HG03469 (cell line): Measurements from ENCODE around the gene GYG2.
"Not testable (repeated sequence)": the region's sequence is repeated elsewhere in the genome, so short reads cannot be mapped to it uniquely, and the experiment has no call there.

Experiments
- ATAC-seq: cut with Tn5 transposase; IDR thresholded peaks from one replicate; pipeline ENCODE4 v1.9.1; 2021; ENCODE audit warnings: mild to moderate bottlenecking, moderate library complexity, moderate number of reproducible peaks; ENCODE audit not compliant: unreplicated experiment

Gene GYG2

DNA sequence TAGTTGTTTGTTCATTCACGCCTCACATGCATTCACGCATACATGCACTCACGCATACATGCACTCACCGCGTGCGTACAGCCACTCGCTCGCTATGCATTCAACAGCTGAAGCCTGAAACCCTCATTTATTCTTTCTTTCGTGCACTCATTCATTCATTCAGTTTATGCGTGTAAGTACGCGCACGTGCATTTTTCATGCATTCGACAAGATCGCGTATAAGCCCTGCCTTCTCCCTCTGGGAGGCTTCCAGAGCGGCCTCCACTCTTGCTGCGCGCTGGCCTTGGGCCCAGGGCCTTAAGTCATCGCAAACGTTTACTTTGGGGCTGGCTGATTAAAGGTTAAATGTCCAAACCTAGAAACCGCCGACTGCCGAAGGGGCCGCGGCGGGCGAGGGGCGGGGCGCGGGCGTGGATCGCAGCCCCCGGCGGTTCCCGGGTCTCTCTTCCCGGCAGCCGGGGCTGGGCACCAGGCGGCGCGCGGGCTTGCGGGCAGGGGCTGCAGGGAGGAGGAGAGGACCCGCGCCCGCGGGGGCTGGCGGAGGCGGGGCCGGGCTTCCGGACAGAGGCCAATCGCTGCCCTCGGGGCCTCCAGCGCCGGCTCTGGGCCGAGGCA is at the start of gene GYG2:
GYG2 (plus strand) TSS at position 587 of the 615 bp plus-strand sequence. CDS start 1,259 bp downstream, outside the sequence.
- no peak for ATAC-seq

- not testable (repeated sequence) for ATAC-seq
Measured at GRCh38 chrX:2780472-2781225, 48.1 kb upstream of the GYG2 start.

DNA sequence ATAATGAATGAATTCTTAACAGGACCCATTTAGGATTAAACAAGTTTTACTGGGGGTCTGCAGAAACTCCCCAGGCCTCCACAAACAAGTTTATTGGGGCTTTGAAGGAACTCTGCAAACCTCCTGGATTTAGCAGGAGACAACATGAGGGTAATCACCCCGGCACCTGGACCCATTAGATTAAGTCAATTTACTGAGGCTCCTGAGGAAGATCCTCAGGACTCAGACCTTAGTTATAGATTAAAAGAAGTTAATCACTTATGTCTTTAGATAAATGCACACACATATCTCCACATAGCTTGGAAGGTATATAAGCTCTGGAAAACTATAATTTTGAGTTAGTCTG is 47.5 kb upstream of the GYG2 start:
- no peak for ATAC-seq

- no peak for ATAC-seq
Measured at GRCh38 chrX:2781698-2782097, 47.0 kb upstream of the GYG2 start.

GRCh38 chrX:2782171-2782570 is 46.6 kb upstream of the GYG2 start:
- no peak for ATAC-seq

GRCh38 chrX:2782778-2783177 is 46.0 kb upstream of the GYG2 start:
- no peak for ATAC-seq

GRCh38 chrX:2784026-2784425 is 44.7 kb upstream of the GYG2 start:
- no peak for ATAC-seq

- no peak for ATAC-seq
Measured at GRCh38 chrX:2785538-2785937, 43.2 kb upstream of the GYG2 start.

DNA sequence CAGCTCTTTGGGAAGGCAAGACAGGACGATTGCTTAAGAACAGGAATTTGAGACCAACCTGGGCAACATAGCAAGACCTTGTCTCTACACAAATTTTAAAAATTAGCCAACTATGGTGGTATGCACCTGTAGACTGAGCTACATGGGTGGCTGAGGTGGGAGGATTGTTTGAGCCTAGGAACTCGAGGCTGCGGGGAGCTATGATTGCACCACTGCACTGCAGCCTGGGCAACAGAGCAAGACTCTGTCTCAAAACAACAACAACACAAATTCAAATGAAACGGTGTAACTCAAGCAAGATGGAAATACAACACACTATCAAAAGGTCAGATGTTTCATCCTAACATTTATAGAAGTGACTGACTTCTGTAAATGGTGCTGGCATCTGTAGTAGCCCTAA is 39.8 kb upstream of the GYG2 start:
- ATAC-seq, result no peak

DNA sequence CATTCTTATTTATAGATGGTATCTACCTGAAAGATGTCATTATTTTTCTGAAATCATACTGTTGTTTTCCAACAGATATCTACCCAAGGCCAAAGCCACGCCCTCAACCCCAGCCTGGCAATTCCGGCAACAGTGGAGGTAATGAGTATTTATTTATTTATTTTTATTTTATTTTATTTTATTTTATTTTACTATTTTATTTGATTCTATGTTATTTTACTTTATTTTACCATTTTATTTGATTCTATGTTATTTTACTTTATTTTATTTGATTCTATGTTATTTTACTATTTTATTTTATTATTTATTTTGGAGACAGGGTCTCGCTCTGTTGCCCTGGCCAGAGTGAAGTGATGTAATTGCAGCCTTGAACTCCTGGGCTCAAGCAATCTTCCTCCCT is 39.2 kb upstream of the GYG2 start:
- no peak for ATAC-seq

DNA sequence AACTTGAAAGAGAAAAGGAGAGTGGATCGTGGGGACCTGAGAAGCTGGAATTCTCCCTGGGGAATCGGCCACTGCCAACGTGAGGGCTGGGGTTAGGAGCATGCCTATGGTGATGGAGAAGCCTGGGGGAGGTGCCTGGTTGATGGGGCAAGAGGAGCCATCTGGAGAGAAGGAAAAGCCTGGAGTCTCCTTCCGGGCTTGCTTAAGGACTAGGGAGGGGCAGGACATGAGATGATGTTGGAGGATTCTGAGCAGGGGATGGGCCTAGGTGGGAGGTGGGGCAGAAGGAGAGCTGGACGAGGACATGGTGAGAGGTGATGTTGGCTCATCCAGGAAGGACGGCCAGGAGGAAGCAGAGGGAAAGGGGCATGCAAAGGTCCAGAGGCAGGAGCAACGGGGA is 35.0 kb upstream of the GYG2 start:
- no peak for ATAC-seq

DNA sequence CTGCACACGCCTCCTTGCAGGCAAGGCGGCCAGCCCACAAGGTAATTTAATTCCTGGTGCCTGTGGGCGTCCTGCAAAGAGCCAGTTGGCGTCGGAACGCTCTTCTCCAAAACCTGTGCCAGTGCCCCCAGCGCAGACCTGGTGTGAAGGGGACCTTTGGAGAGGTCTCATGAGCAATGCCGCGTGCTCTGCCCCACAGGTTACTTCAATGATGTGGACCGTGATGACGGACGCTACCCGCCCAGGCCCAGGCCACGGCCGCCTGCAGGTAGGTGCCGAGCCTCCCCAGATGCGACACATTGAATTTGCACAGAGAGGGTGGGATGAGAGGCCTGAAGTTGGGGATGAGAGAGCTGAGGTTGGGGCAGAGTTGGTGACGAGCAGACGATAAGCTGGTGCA is 34.4 kb upstream of the GYG2 start:
- no peak for ATAC-seq

- ATAC-seq, result not testable (repeated sequence)
Measured at GRCh38 chrX:2796808-2797207, 31.9 kb upstream of the GYG2 start.

- no peak for ATAC-seq
Measured at GRCh38 chrX:2799369-2799768, 29.4 kb upstream of the GYG2 start.

GRCh38 chrX:2799980-2800379 is 28.8 kb upstream of the GYG2 start:
- not testable (repeated sequence) for ATAC-seq

DNA sequence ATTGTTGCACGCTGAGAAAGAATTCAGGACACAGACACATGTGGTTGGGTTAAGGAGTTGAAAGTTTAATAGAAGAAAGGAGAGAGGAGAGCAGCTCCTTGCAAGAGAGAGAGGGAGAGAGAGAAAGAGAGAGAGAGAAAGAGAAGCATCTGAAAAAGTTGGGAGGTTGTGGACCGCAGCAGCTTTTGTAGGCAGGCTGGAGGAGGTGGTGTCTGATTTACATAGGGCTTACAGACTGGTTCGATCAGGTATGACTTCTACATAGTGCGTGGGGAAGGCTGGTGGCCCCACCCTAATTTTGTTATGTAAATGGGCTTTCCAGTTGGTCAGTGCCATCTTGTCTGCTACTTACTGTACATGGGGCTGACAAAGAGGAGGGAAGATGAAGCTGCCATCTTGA is 27.5 kb upstream of the GYG2 start:
- ATAC-seq, result no peak

DNA sequence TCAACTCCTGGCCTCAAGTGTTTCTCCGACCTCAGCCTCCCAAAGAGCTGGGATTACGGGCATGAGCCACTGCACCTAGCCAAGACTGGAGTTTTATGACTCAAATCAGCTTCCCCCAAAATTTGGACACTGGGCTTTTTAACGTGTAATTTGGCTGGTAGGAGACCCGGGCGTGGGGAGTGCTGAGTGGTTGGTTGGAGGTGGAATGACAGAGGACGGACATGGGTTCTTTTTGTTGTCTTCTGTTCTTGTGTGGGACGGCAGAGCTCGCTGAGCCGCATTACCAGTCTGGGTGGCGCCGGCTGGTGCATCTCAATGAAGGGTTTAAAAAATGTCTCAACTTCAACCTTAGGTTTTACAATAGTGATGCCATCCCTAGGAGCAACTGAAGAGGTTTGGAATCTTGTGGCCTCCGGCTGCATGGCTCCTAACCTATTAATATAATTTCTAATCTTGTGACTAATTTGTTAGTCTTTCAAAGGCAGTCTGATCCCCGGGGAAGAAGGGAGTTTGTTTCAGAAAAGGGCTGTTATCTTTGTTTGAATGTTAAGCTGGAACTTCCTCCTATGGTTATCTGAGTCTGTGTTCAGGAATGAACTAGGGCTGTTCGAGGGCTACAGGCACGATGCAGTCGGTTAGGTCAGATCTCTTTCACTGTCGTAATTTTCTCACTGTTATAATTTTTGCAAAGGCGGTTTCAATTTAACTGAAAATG is 26.2 kb upstream of the GYG2 start:
- ATAC-seq, result not testable (repeated sequence)

DNA sequence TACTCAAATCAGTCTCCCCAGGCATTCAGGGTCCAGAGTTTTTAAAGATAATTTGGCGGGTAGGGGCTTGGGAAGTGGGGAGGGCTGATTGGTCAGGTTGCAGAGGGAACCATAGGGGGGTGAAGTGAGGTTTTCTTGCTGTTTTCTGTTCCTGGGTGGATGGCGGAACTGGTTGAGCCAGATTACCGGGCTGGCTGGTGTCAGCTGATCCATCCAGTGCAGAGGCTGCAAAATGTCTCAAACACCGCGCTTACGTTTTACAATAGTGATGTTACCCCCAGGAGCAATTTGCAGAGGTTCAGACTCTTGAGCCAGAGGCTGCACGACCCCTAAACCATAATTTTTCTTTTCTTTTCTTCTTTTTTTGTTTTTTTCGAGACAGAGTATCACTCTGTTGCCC is 25.2 kb upstream of the GYG2 start:
- ATAC-seq, result not testable (repeated sequence)

DNA sequence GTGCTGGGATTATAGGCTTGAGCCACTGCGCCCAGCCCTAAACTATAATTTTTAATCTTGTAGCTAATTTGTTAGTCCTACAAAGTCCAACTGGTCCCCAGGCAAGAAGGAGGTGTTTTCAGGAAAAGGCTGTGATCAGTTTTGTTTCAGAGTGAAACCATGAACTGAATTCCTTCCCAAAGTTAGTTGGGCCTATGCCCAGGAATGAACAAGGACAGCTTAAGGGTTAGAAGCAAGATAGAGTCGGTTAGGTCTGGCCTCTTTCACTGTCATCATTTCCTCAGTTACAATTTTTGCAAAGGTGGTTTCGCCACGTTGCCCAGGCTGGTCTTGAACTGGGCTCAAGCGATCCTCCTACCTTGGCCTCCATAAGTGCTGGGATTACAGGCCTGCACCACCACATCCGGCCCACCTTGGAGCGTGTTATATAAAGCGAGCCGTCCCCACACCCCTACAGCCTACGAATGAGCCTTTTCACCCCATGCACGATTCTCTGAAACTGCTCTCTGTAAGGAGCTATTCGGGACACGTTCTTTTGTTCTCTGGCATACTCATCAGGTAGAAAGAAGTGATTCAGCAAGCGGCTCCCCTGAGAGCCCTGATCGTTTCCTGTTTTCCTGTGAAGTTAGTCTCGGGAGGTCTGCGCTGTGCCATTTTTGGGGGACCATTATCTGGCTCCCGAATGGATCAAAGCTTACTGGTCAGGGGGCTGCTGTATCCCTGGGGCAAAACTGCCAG is 24.5 kb upstream of the GYG2 start:
- not testable (repeated sequence) for ATAC-seq

GRCh38 chrX:2804858-2805257 is 23.9 kb upstream of the GYG2 start:
- not testable (repeated sequence) for ATAC-seq

DNA sequence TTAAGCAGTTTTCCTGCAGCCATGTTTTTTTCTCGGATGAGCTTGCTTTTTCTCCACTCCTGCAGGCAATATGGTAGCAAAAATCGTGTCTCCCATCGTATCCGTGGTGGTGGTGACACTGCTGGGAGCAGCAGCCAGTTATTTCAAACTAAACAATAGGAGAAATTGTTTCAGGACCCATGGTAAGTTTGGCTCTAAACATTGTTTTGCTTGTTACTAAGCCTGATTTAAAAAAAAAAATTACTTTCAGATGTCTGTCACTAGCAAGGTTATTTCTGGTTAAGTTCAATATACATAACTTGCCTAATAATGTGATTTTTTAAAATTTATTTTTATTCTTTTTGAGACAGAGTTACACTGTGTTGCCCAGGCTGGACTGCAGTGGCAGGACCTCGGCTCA is 17.5 kb upstream of the GYG2 start:
- no peak for ATAC-seq
